Lung (tissue), 12 donors: ENCODE results near the gene ADCY10. TPM values are rescaled to one million over a fixed set of nuclear protein-coding genes. Genes with fewer than 3 reads are reported as not detected.

Experiments used
- ATAC-seq: fragments of 200-7000 bp; cut with Tn5 transposase; one replicate; pipeline ENCODE4 v1.9.1; 2020; ENCODE audit warnings: moderate number of reproducible peaks; ENCODE audit not compliant: insufficient read depth, low FRiP score
- DNase-seq, 3 donors: peaks; one replicate each; pipeline ENCODE4 v3.0.0-alpha.2; 2013 to 2017
- H3K27ac ChIP-seq, 2 donors: one replicate each; pipeline ENCODE4 v1.5.1; 2013; ENCODE audit warnings: mild to moderate bottlenecking in 2 of 2, moderate library complexity in 2 of 2, control low read depth in 1 of 2, inconsistent platforms in 1 of 2, low read depth in 1 of 2, low read length in 1 of 2
- H3K27me3 ChIP-seq, 3 donors: one replicate each; pipeline ENCODE4 v1.5.1; 2013; ENCODE audit warnings: low read length in 2 of 3; ENCODE audit not compliant: control insufficient read depth in 3 of 3, insufficient read depth in 3 of 3
- H3K36me3 ChIP-seq, 4 donors: one replicate each; pipeline ENCODE4 v1.5.1; 2013; ENCODE audit warnings: low read length in 4 of 4, mild to moderate bottlenecking in 1 of 4, moderate library complexity in 1 of 4; ENCODE audit not compliant: control insufficient read depth in 4 of 4, insufficient read depth in 4 of 4
- H3K4me1 ChIP-seq, 5 donors: one replicate each; pipeline ENCODE4 v1.5.1; 2013; ENCODE audit warnings: low read length in 5 of 5, mild to moderate bottlenecking in 2 of 5, moderate library complexity in 1 of 5; ENCODE audit not compliant: control insufficient read depth in 5 of 5, insufficient read depth in 5 of 5
- H3K4me3 ChIP-seq: one replicate; pipeline ENCODE4 v1.5.1; 2013; ENCODE audit warnings: mild to moderate bottlenecking, control low read depth, moderate library complexity
- H3K9ac ChIP-seq, 2 donors: one replicate each; pipeline ENCODE4 v1.5.1; 2013; ENCODE audit warnings: low read length in 2 of 2, control low read depth in 1 of 2; ENCODE audit not compliant: insufficient read depth in 1 of 2
- H3K9me3 ChIP-seq, 4 donors: one replicate each; pipeline ENCODE4 v1.5.1; 2013; ENCODE audit warnings: low read length in 3 of 4, mild to moderate bottlenecking in 1 of 4, moderate library complexity in 1 of 4; ENCODE audit not compliant: control insufficient read depth in 4 of 4, insufficient read depth in 3 of 4
- CTCF ChIP-seq: IDR thresholded peaks from 2 replicates; pipeline ENCODE4 v1.5.1; 2012; ENCODE audit warnings: mild to moderate bottlenecking; ENCODE audit errors: control extremely low read depth, extremely low read depth
- WGBS, 2 donors: extraction: QIAGEN DNeasy Blood & Tissue Kit; methylation state at CpG; one replicate each; pipeline ENCODE4 v1.1.7; 2013; 5-methylcytosine and 5-hydroxymethylcytosine counted together
- polyA plus RNA-seq, 2 donors: library from polyadenylated mRNA; stranded (reverse); fragments of 200-250 nt; gene quantifications; one replicate each; pipeline ENCODE4 v1.2.1, GENCODE V29; 2013
- total RNA-seq, 2 donors: library from RNA; depleted of rRNA in 1 of 2; stranded (reverse); fragments of >200 nt in 1 of 2; gene quantifications; one replicate each; pipeline ENCODE4 v1.2.1, GENCODE V29; 2014 to 2021
- donor health status: control.
- donor health status: control.
- donor health status: Bipolar disorder and iron deficiency.
- donor health status: healthy.
- donor health status: DM: yes; HTN: yes; CAD: no.

Gene ADCY10
- total and polyA plus RNA-seq, 4 donors: 0.06 to 0.10 (median 0.09) TPM; not detected in 1

- H3K36me3 ChIP-seq: peaks cover 3 to 16% (median 9%) of the 10 kb centered on the region in 4 donors
- 94 to 95% methylated on average over 6 of the region's 6 CpGs for WGBS, 2 donors
- H3K4me3 ChIP-seq: no peak overlapping the region
- no peak for TF ChIP-seq CTCF
- no peak for DNase-seq
- no peaks in the 10 kb centered on the region for H3K27me3 ChIP-seq
- no peak overlapping the region for H3K9ac ChIP-seq
- no peak for ATAC-seq
- no peak overlapping the region for H3K27ac ChIP-seq
- H3K9me3 ChIP-seq: no peaks in the 10 kb centered on the region
- peaks cover 0 to 8% (median 0%) of the 10 kb centered on the region in 5 donors for H3K4me1 ChIP-seq
Measured at GRCh38 chr1:167765496-167765895, 148.4 kb downstream of the ADCY10 start.

GRCh38 chr1:167764458-167765330 is 149.2 kb downstream of the ADCY10 start:
- no peaks in the 10 kb centered on the region for H3K9me3 ChIP-seq
- no peak for TF ChIP-seq CTCF
- peaks cover 0 to 8% (median 0%) of the 10 kb centered on the region in 5 donors for H3K4me1 ChIP-seq
- no peak overlapping the region for H3K27ac ChIP-seq
- no peak overlapping the region for H3K4me3 ChIP-seq
- no peaks in the 10 kb centered on the region for H3K27me3 ChIP-seq
- no peak overlapping the region for H3K9ac ChIP-seq
- peaks cover 3 to 14% (median 9%) of the 10 kb centered on the region in 4 donors for H3K36me3 ChIP-seq
- WGBS, 2 donors: 84 to 89% methylated on average over 5 of the region's 5 CpGs
- no peak for DNase-seq
- no peak for ATAC-seq

GRCh38 chr1:167763525-167764220 is 150.3 kb downstream of the ADCY10 start:
- Histone ChIP-seq H3K27ac (no peak overlapping the region), H3K36me3 (peaks cover 0 to 8% (median 6%) of the 10 kb centered on the region in 4 donors), H3K4me1 (peaks cover 0 to 8% (median 0%) of the 10 kb centered on the region in 5 donors), H3K27me3 (no peaks in the 10 kb centered on the region), H3K9ac (no peak overlapping the region), H3K4me3 (no peak overlapping the region), H3K9me3 (no peaks in the 10 kb centered on the region)
- ATAC-seq: no peak
- TF ChIP-seq CTCF: no peak
- DNase-seq: no peak
- WGBS, 2 donors: 64 to 69% methylated on average over 5 of the region's 5 CpGs
